Glutamatergic neuron (in vitro differentiated cells): ENCODE data around the gene SMPD4. TPM values are rescaled to one million over a fixed set of nuclear protein-coding genes. Genes with fewer than 3 reads are reported as not detected.
"Not testable (repeated sequence)": the region's sequence is repeated elsewhere in the genome, so short reads cannot be mapped to it uniquely, and the experiment has no call there.

Experiments used
- DNase-seq: peaks from one replicate; pipeline ENCODE4 v3.0.0; 2022
- H3K27ac Mint-ChIP-seq: one replicate; pipeline ENCODE4 v1.8.0; 2020; ENCODE audit warnings: mild to moderate bottlenecking, mixed read lengths, inconsistent platforms; ENCODE audit not compliant: unreplicated experiment
- H3K27me3 Mint-ChIP-seq: one replicate; pipeline ENCODE4 v1.8.0; 2020; ENCODE audit warnings: mild to moderate bottlenecking, moderate library complexity, mixed read lengths, inconsistent platforms; ENCODE audit not compliant: unreplicated experiment
- H3K36me3 Mint-ChIP-seq: one replicate; pipeline ENCODE4 v1.8.0; 2020; ENCODE audit warnings: mild to moderate bottlenecking, mixed read lengths, inconsistent platforms; ENCODE audit not compliant: unreplicated experiment
- H3K4me1 Mint-ChIP-seq: one replicate; pipeline ENCODE4 v1.8.0; 2020; ENCODE audit warnings: mild to moderate bottlenecking, low read depth, mixed read lengths, inconsistent platforms; ENCODE audit not compliant: unreplicated experiment
- H3K4me3 Mint-ChIP-seq: one replicate; pipeline ENCODE4 v1.8.0; 2020; ENCODE audit warnings: mild to moderate bottlenecking, mixed read lengths, inconsistent platforms; ENCODE audit not compliant: unreplicated experiment
- H3K9me3 Mint-ChIP-seq: one replicate; pipeline ENCODE4 v1.8.0; 2020; ENCODE audit warnings: mild to moderate bottlenecking, moderate library complexity, mixed read lengths, inconsistent platforms; ENCODE audit not compliant: unreplicated experiment
- CTCF ChIP-seq: fragments of 200-600 bp; sonication (generic); IDR thresholded peaks from one replicate; pipeline ENCODE4 v1.5.0; 2021; ENCODE audit not compliant: partially characterized antibody, unreplicated experiment
- total RNA-seq: library from RNA; stranded (reverse); fragmentation: NEBNext Ultra II Directional; extraction: Animal tissue kit (Norgen Biotek cat#: 25700); gene quantifications from one replicate; pipeline ENCODE4 v1.2.1, GENCODE V29; 2021; ENCODE audit not compliant: unreplicated experiment

The SMPD4 gene
- total RNA-seq, 1 donor from 2014 or later = 83.4 TPM

- not testable (repeated sequence) for H3K4me3 Mint-ChIP-seq, H3K27me3 Mint-ChIP-seq
Measured at GRCh38 chr2:130138841-130139251, 42.6 kb downstream of the SMPD4 start.

DNA sequence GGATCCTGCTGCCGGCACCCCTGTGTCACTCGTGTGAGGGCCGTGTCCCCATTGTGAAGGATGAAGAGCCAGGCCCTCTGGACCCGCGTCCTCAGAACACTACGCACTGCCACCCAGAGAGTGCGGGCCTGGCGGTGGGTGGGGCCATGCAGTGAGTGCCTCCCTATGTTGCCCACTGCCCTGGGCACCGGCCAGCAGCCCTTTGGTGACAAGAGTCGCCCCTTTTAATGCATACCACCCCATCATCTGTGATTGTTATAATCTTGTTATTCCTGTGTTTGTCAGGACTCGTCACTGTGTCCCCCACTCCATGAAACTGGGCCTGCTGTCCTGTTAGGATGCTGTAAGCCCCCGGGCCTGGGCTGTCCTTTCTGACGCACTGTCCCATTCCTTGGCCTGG lies 43.1 kb downstream of the SMPD4 start:
- not testable (repeated sequence) for H3K27ac Mint-ChIP-seq, H3K27me3 Mint-ChIP-seq, DNase-seq, H3K4me1 Mint-ChIP-seq, H3K4me3 Mint-ChIP-seq, H3K9me3 Mint-ChIP-seq, H3K36me3 Mint-ChIP-seq

More at GRCh38 chr2:130138841-130139251, 42.6 kb downstream of the SMPD4 start:
- not testable (repeated sequence) for H3K9me3 Mint-ChIP-seq, DNase-seq, H3K36me3 Mint-ChIP-seq, H3K4me1 Mint-ChIP-seq, H3K27ac Mint-ChIP-seq

GRCh38 chr2:130137118-130137517 lies 44.3 kb downstream of the SMPD4 start:
- DNase-seq, H3K27ac Mint-ChIP-seq, H3K27me3 Mint-ChIP-seq: not testable (repeated sequence)

DNA sequence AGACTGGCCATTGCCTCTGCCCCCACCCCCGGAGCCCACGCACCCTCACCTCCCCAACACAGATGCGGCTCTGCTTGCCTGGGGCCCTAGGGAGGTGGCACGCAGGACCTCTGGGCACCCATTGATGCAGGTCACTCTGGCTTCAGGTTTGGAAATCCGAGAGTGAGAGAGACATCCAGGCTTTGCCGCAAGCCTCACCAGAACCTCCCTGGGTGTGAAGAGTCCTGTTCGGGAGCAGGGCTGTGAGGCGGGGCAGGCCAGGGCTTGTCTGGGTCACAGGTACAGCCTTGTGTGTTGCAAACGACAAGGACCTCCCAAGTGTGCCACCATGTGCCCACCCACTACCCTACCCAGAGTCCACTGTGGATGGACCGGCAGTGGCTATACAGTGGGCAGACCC lies 44.9 kb downstream of the SMPD4 start:
- H3K4me1 Mint-ChIP-seq, H3K27me3 Mint-ChIP-seq: not testable (repeated sequence)

More at GRCh38 chr2:130137118-130137517, 44.3 kb downstream of the SMPD4 start:
- H3K4me1 Mint-ChIP-seq, H3K36me3 Mint-ChIP-seq, H3K9me3 Mint-ChIP-seq, H3K4me3 Mint-ChIP-seq: not testable (repeated sequence)

DNA sequence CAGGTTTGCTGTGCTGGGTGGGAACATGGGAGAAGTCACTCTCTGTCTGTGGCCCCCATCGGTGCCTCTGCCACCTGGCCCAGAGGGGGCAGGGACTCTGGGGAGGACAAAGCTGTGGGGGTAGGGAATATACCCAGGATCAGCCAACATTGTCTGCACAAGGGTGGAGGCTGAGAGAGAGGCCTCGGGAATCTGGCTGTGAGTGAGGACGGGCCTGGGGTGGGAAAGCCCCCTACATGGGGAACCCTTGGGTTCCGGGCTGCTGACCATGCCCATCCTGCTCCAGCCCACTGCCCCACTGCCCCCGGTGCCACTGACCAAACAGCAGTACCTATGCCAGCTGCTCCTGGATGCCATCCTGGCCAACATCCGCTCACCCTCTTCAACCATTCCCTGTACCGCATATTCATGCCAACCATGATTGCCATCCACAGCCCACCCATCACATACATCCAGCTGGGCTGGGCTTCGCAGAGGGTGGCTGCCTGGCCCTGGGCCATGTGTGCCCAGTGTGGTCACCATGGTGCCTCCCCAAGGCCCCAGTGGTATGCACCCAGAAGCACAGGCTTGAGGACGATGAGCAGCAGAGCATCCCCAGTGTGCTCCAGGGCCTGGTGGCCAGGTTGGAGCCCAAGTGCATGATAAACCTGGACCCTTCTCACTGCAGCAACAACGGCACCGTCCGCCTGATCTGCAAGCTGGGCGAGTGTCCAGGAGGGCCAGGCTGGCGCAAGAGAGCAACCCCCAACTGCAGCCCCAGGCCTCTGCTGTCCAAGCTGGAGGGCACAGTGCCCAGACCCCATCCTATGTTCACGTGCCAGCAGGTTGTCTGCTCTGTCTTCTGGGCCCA lies 45.5 kb downstream of the SMPD4 start:
- no peak for TF ChIP-seq CTCF
- peaks cover 1% of the 10 kb centered on the region for H3K9me3 Mint-ChIP-seq
- DNase-seq = no peak
- H3K27me3 Mint-ChIP-seq = no peaks in the 10 kb centered on the region
- no peaks in the 10 kb centered on the region for H3K4me1 Mint-ChIP-seq
- H3K4me3 Mint-ChIP-seq = no peak overlapping the region
- H3K27ac Mint-ChIP-seq = no peak overlapping the region
- no peaks in the 10 kb centered on the region for H3K36me3 Mint-ChIP-seq

More for the DNA sequence above, 44.9 kb downstream of the SMPD4 start:
- H3K9me3 Mint-ChIP-seq, H3K36me3 Mint-ChIP-seq, H3K4me3 Mint-ChIP-seq, DNase-seq, H3K27ac Mint-ChIP-seq: not testable (repeated sequence)

GRCh38 chr2:130129120-130129829 lies 52.1 kb downstream of the SMPD4 start, which contains the start of gene POTEF:
Gene POTEF, minus strand, starts transcription at chr2:130129222. Its CDS starts 8,707 bp downstream, at chr2:130120515.
- not testable (repeated sequence) for H3K9me3 Mint-ChIP-seq, H3K27me3 Mint-ChIP-seq, H3K36me3 Mint-ChIP-seq, DNase-seq, H3K4me1 Mint-ChIP-seq
- peak within 1 kb of the TSS; percentile 77 for H3K27ac Mint-ChIP-seq
- peak within 1 kb of the TSS; percentile 91 for H3K4me3 Mint-ChIP-seq

- H3K36me3 Mint-ChIP-seq, DNase-seq, H3K27me3 Mint-ChIP-seq, H3K4me1 Mint-ChIP-seq, H3K27ac Mint-ChIP-seq, H3K9me3 Mint-ChIP-seq: not testable (repeated sequence)
- H3K4me3 Mint-ChIP-seq = peak overlapping the region; percentile 91
Measured at GRCh38 chr2:130128464-130128863, 52.9 kb downstream of the SMPD4 start.

GRCh38 chr2:130127726-130128125 lies 53.7 kb downstream of the SMPD4 start:
- not testable (repeated sequence) for H3K27ac Mint-ChIP-seq, H3K27me3 Mint-ChIP-seq, H3K9me3 Mint-ChIP-seq, H3K4me1 Mint-ChIP-seq, DNase-seq, H3K4me3 Mint-ChIP-seq, H3K36me3 Mint-ChIP-seq

DNA sequence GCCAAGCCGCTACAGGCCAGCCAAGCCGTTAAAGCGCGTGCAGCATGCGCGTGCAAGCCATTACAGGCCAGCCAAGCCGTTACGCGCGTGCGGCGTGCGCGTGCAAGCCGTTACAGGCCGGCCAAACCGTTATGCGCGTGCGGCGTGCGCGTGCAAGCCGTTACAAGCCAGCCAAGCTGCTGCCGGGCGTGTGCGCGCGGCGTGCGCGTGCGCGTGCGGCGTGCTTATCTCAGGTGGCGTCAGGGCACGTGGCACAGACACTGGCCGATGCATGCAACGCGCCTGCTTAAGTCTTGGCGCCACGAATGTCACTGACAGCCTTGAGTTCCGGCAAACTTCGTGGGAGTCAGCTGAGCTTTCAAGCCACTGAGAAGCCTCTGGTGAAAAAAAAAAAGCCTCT lies 60.5 kb downstream of the SMPD4 start:
- H3K36me3 Mint-ChIP-seq, DNase-seq, H3K27me3 Mint-ChIP-seq, H3K4me1 Mint-ChIP-seq, H3K27ac Mint-ChIP-seq, H3K4me3 Mint-ChIP-seq, H3K9me3 Mint-ChIP-seq: not testable (repeated sequence)

DNA sequence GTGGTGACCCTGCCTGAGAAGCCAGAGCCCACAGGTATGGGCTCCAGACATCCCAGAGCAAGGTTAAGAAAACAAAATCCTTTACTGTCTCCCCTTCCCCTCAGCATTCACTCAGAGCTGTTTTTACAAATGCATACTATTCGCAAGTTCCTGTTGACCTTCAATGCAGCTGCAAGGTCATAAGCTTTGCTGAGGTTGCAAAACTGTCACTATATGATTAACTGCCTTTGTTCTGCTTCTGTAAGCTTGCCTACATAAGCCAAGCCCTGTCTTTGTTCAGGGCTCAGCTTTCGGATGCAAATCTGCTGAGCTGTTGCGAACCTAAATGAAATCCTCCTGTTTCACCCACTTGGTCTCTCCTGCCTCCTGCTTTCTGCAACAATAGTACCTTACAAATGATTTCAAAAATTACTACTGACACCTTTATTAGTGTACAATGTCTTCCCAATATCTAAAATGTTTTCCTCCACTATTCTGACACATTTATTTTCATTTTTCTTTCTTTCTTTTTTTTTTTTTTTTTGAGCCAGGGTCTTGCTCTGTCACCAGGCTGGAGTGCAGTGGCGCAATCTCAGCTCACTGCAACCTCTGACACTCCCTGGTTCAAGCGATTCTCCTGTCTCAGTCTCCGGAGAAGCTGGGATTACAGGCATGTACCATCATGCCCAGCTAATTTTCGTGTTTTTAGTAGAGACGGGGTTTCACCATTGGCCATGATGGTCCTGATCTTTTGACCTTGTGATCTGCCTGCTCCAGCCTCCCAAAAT lies 78.6 kb downstream of the SMPD4 start:
- not testable (repeated sequence) for H3K9me3 Mint-ChIP-seq, H3K4me3 Mint-ChIP-seq, H3K36me3 Mint-ChIP-seq, H3K27me3 Mint-ChIP-seq, H3K27ac Mint-ChIP-seq, DNase-seq, H3K4me1 Mint-ChIP-seq
